Loucy (cell line): ENCODE measurements around the gene STC2.

ENCODE experiments used
- EZH2phosphoT487 ChIP-seq: fragments of 200-600 bp; IDR thresholded peaks from 2 replicates; pipeline ENCODE4 v1.6.1; 2018; ENCODE audit warnings: antibody characterized with exemption, mild to moderate bottlenecking, moderate library complexity, borderline replicate concordance
- TF ChIP-seq, protein P1 (sequence below): fragments of 200-600 bp; sonication (generic); conservative IDR thresholded peaks from 2 replicates; pipeline ENCODE4 v1.5.1; 2014; ENCODE audit warnings: mild to moderate bottlenecking, antibody characterized with exemption, low read length

DNA sequence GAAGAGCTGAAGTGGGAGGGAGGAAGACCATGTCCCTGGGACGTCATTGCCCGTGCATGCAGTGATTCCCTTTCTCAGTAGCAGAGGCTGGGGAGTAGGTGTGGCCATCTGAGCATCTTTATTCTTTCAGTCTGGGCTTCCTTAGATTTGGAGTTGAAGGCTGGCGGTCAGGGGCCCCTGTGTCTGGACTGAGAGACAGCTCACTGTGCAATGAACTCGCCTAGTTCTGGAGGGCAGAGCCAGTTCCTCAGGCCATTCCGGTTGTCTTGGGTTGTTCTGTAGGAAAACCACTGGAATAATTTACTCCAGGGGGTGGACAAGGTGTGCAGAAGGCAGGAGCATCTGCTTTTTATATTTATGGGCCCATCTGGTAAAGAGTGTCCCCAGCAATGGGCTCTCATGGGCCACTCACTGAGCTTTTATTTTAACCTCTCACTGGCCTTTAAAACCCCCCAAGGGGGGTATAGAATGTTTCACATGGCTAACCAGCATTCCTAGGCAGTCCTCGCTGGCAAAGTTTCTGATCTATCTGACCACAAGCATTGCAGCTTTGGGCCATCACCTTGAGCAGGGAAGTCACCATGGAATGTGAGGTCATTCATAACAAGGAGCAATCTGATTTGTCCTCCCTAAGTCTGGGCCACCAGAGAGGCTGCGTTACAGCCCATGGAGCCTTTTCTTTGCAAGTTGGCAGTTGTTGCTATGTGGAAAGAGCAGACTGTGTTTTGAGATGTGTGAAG, 9.2 kb downstream of the STC2 start:
- TF ChIP-seq, protein P1, sequence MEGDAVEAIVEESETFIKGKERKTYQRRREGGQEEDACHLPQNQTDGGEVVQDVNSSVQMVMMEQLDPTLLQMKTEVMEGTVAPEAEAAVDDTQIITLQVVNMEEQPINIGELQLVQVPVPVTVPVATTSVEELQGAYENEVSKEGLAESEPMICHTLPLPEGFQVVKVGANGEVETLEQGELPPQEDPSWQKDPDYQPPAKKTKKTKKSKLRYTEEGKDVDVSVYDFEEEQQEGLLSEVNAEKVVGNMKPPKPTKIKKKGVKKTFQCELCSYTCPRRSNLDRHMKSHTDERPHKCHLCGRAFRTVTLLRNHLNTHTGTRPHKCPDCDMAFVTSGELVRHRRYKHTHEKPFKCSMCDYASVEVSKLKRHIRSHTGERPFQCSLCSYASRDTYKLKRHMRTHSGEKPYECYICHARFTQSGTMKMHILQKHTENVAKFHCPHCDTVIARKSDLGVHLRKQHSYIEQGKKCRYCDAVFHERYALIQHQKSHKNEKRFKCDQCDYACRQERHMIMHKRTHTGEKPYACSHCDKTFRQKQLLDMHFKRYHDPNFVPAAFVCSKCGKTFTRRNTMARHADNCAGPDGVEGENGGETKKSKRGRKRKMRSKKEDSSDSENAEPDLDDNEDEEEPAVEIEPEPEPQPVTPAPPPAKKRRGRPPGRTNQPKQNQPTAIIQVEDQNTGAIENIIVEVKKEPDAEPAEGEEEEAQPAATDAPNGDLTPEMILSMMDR = no peak
- TF ChIP-seq EZH2phosphoT487 = no peak
